VCaP (cell line): ENCODE data around the gene ZCCHC14.
"Not testable (repeated sequence)": the region's sequence is repeated elsewhere in the genome, so short reads cannot be mapped to it uniquely, and the experiment has no call there.

ENCODE experiments used
- H3K27ac ChIP-seq: fragments of 450-650 bp; 2 replicates; pipeline ENCODE4 v1.5.1; 2017
- TF ChIP-seq, protein P1 (sequence below): fragments of 450-650 bp; conservative IDR thresholded peaks from 2 replicates; pipeline ENCODE4 v1.5.1; 2017; ENCODE audit warnings: mild to moderate bottlenecking, moderate library complexity

The ZCCHC14 gene

DNA sequence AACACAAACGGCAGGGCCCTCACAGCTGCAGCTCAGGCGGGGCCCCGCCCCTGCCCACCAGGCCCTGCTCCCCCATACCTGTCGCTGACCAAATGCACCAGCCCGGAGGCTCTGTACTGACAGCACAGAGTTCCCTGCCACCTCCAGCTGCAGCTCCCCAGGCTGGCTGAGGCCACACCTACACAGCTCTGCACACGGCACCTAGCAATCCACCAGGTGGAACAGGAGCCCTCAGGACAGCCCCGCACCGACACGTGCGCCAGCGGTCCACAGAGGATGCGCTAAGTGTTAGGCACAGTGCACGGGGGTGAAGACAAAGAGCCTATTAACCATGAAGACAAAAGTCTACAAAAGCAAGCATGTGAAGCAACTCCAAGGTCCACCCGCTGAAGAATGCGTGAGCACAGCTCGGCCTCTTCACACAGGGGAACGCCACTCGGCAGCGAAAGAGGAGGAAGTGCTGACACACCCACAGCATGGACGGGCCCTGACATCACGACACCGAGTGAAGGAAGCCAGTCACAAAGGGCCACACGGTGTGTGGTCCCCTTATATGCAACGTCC is 5.4 kb downstream of the ZCCHC14 start:
- H3K27ac ChIP-seq: no peak overlapping the region
- TF ChIP-seq, protein P1, sequence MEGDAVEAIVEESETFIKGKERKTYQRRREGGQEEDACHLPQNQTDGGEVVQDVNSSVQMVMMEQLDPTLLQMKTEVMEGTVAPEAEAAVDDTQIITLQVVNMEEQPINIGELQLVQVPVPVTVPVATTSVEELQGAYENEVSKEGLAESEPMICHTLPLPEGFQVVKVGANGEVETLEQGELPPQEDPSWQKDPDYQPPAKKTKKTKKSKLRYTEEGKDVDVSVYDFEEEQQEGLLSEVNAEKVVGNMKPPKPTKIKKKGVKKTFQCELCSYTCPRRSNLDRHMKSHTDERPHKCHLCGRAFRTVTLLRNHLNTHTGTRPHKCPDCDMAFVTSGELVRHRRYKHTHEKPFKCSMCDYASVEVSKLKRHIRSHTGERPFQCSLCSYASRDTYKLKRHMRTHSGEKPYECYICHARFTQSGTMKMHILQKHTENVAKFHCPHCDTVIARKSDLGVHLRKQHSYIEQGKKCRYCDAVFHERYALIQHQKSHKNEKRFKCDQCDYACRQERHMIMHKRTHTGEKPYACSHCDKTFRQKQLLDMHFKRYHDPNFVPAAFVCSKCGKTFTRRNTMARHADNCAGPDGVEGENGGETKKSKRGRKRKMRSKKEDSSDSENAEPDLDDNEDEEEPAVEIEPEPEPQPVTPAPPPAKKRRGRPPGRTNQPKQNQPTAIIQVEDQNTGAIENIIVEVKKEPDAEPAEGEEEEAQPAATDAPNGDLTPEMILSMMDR: no peak

DNA sequence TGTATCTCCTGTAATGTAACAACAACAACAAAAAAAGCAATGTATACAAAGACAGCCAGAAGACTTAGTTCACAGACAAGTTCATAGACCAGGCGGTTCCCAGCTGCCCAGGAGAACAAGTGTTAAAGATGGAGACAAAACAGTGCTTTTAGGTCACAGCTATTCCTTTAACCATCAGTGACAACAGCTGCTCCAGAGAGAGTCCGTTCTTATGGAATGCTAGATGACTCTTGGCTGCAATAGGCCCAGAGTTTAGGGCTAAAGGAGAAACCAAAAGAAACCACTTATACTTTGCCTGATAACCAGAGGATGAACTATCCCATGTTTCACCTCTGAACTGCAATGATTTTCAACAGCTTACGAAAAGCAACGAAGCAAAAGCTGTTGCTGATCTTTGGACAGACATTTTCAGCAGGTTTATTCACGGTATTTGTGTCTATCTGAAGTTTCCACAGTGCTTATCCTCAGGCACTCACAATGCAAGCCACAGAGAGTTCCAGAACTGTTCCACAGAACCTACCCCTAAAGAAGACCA is 6.0 kb downstream of the ZCCHC14 start:
- no peak overlapping the region for H3K27ac ChIP-seq
- TF ChIP-seq, protein P1: no peak

DNA sequence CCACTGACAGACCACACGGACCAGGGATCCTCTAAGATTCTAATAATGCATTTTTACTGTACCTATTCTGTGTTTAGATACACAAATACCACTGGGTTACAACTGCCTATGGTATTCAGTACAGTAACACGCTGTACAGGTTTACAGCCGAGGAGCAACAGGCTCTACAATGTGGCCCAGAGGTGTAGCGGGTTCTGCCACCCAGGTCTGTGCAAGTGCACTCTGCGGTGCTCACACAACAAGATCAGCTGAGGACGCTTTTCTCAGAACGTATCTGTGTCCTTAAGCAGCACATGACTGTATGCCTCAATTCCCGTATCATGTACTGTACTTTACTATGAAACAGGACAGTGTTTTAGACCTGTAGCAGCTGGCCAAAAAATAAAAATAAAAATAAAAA is 6.5 kb downstream of the ZCCHC14 start:
- no peak overlapping the region for H3K27ac ChIP-seq
- TF ChIP-seq, protein P1: no peak

DNA sequence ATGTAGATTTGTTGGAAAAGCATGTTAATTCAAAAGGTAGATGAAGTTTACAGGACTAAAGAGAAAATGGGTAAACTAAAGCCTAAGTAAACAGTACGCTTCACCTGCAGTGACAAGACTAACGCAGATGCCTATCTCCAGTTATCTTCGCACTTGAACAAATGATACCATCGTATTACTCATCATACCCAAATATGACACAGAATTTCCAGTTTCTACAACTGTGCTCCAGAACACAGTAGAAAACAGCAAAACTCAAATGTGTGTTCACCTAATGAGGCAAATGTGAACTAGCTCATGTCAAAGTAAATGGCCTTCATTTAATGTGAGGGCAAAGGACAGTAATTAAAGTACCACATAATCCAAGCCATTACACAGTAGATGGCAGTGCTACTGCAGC is 7.0 kb downstream of the ZCCHC14 start:
- not testable (repeated sequence) for H3K27ac ChIP-seq

DNA sequence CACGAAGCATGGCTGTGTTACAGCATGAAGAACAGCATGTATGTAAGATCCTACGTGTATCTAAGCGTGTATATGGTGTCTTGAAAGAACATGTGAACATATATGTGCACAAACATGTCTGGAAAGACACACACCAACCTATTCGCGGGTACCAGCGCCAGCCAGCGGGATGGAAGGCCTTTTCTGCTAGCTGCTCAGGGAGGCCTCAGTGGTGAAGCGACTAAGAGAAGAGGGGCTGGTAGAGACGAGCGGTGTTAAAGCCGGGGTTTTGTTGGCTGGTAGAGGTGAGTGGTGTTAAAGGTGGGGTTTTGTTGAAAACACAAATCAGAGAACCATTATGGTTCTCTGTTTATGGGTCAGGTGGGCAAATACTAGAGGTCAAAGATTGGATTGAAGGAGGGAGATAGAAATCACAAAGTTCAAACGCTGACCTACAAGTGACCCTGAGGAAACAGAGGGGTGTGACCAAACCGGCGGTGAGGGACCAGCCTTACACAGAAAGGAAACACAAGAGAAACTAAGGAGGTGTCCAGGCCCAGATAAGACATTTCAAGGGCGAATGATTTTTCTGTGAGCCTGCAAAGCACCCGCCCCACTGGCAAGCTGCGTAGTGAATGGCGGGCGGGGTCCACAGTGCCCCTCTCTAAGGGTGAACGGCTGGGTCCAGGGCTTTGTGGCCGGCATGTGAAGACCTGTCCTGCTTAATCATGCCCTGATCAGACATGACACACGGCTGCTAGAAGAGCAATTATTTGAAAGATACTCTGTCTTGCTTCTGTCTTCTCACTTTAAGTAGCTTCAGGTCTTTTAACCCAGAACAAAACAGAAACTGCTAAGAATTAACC is 8.1 kb downstream of the ZCCHC14 start:
- no peak overlapping the region for H3K27ac ChIP-seq
- TF ChIP-seq, protein P1: no peak

DNA sequence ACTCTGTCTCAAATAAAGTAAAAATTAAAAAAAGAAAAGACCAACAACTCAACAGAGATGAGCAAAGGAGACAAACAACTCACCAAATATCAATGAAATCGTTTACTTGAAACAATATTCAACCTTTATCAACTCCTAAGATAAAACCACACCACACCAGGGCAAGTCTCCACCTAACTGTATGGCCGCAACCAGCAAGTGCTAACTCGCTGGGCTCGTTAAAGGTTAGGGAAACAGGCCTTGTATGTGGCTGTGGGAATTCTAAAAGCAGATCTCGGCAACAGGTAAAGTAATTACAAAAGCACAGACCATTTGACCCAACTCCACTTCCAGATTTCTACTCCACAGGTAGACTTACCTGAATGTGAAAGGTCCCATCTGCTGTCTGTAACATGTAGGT is 9.3 kb downstream of the ZCCHC14 start:
- no peak overlapping the region for H3K27ac ChIP-seq
- TF ChIP-seq, protein P1: no peak

DNA sequence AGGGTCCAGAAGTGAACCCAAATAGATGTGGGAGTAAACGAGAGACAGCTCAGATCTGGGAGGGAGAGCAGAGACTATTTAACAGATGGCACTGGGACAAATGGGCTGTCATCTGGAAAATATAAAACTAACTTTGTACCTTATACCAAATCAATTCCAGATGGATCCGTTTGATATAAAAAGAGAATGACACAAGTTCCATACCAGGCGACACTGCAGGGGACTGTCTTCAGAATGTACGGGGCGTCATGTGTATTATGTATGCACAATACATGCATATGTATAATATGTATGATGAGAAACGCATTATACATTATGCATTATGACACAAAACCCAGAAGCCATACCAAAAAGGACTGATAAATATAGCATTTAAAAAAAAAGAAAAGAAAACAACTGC is 10.2 kb downstream of the ZCCHC14 start:
- H3K27ac ChIP-seq: not testable (repeated sequence)

DNA sequence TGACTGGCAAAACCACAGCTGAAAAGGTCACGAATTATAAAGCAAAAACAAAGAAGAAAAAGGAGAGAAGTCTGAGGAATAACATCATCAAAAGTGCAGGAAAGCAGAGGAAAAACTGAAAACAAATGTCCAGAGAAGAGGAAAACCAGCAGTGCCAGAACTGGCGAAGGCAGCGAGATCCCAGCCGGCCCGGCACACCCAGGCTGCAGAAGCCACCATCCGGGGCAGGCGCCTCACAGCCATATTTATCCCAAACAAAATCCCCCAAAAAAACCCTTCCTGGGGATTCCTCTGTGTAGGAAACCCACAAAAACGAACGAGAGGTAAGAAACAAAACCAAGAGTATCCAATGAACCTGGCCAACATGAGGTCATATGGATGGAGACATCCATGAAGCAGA is 10.6 kb downstream of the ZCCHC14 start:
- no peak overlapping the region for H3K27ac ChIP-seq
- TF ChIP-seq, protein P1: no peak

DNA sequence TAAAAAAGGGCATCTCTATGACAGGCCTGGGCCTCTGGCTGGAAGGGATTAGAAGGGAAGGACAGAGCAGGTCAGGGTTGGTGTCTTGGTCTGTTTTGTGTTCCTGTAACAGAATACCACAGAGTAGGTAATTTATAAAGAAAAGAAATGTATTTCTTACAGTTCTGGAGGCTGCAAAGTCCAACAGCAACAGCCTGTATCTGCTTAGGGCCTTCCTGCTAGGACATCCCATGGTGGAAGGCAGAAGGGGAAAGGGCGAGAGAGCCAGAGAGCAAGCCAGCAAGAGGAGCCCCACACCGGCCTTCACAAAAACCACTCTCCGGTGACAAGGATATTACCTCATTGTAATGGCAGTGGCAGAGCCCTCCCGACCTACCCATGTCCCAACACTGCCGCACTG is 11.1 kb downstream of the ZCCHC14 start:
- not testable (repeated sequence) for H3K27ac ChIP-seq

DNA sequence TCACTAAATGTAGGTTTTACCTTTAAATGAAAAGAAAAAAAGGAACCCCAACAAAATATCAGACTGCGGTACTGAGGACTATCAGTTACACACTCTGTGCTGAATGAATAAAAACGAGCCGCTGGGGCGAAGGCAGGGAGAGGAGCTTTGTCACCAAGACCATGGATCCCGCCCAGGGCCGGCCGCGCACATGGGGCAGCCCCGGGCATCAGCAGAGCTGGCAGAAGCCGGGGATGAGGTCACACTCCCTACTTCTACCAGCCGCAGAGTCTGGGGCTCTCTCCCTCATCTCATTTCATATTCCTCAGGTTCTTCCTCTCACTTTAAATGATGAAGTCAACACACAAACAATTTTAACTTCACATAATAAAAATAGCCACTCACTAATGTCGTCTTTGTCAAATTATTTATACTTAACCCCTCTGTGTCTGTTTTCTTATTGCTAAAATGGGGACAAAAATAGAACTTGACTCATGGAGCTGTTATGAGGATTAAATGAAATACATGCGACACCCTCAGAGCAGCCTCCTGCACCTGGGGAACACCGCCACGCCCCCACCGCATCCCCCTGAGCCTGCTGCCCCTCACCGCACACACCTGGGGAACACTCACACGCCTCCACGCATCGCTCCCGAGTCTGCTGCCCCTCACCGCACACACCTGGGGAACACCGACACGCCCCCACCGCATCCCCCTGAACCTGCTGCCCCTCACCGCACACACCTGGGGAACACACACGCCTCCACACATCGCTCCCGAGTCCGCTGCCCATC is 15.4 kb downstream of the ZCCHC14 start:
- H3K27ac ChIP-seq: not testable (repeated sequence)
